GM19239 (cell line): Measurements from ENCODE around the gene FKBP3.
A peak's percentile ranks its signal among the peaks of the same experiment; 100 is the strongest.
"Not testable (repeated sequence)": the region's sequence is repeated elsewhere in the genome, so short reads cannot be mapped to it uniquely, and the experiment has no call there.

Experiments
- DNase-seq: peaks from one replicate; pipeline ENCODE4 v3.0.0; 2011; ENCODE audit warnings: low spot score; ENCODE audit not compliant: insufficient read length
- FAIRE-seq: peaks from 2 replicates; lab custom pipeline; 2011; peaks lifted over from hg19 to GRCh38; lab: Jason Lieb, UNC

FKBP3 gene

DNA sequence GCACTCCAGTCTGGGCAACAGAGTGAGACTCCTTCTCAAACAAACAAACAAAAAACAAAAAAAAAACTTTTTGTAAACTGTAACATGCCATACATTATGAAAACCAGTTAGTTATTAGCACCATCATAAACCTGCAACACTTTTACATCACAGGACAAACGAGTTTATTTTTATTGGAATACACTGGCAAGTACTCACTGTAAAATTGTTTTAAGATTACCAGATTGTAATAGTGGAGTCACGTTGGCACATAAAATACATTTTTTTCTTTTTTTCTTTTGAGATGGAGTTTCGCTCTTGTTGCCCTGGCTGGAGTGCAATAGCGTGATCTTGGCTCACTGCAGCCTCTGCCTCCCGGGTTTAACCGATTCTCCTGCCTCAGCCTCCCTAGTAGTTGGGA is 15.7 kb downstream of the FKBP3 start:
- DNase-seq (no peak), FAIRE-seq (no peak)

GRCh38 chr14:45114327-45114726 is 20.0 kb downstream of the FKBP3 start:
- FAIRE-seq = no peak

GRCh38 chr14:45112896-45113781 is 21.1 kb downstream of the FKBP3 start:
- no peak for DNase-seq
- no peak for FAIRE-seq

More at GRCh38 chr14:45114327-45114726, 20.0 kb downstream of the FKBP3 start:
- no peak for DNase-seq

DNA sequence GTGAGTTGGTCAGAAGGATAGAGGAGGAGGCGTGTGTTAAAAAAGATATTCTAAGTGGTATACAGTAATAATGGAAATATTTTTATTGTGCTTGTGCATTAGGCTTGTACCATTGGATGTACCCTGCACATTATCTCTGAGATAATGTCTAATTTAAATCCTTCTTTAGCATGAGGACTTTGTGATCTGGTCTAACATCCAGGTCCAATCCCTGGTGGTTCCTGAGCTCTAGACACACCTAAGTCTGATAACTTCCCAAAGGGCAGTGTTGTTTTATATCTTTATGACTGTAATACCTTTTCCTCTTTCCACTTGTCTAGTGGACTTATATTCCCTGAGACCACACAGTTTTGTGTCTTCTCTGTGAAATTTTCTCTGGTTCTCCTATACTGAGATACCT is 29.7 kb downstream of the FKBP3 start:
- DNase-seq = no peak
- no peak for FAIRE-seq

GRCh38 chr14:45103806-45104205 is 30.5 kb downstream of the FKBP3 start:
- FAIRE-seq (no peak), DNase-seq (no peak)

DNA sequence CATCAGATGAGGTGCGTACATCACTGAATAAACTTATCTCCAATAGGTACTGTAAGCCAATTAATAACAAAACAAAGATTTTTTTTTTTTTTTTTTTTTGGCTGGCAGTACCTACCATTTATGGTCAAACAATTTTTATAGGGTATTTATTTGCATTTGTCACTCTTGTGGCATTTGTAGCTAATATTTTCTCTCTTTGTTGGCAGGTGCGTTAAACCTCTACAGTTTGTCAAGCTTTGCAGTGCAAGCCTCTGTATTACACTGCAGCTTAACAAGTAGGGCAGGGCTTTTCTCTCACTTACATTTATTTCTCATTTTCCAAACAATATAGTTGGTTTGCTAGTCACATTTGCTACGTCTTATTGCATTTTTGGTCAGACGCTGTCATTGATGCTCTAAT is 38.1 kb downstream of the FKBP3 start:
- FAIRE-seq (no peak), DNase-seq (no peak)

DNA sequence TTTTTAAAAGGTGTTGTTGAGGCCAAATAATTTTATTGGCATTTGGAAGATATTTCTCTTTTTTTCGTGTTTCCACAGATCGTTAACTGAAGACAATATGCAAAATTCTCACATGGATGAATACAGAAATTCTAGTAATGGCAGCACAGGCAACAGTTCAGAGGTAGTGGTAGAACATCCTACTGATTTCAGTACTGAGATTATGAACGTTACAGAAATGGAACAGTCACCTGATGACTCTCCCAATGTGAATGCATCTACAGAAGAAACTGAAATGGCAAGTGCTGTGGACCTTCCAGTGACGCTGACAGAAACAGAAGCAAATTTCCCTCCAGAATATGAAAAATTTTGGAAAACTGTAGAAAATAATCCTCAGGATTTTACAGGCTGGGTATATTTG is 39.1 kb downstream of the FKBP3 start:
- peak; percentile 42 for FAIRE-seq
- DNase-seq = no peak

GRCh38 chr14:45094275-45094674 is 40.0 kb downstream of the FKBP3 start:
- no peak for FAIRE-seq
- DNase-seq = no peak

- FAIRE-seq (no peak), DNase-seq (no peak)
These were observed 42.6 kb downstream of the FKBP3 start for GRCh38 chr14:45091710-45092109.

- FAIRE-seq (no peak), DNase-seq (no peak)
These were observed 44.5 kb downstream of the FKBP3 start for GRCh38 chr14:45089813-45090212.

DNA sequence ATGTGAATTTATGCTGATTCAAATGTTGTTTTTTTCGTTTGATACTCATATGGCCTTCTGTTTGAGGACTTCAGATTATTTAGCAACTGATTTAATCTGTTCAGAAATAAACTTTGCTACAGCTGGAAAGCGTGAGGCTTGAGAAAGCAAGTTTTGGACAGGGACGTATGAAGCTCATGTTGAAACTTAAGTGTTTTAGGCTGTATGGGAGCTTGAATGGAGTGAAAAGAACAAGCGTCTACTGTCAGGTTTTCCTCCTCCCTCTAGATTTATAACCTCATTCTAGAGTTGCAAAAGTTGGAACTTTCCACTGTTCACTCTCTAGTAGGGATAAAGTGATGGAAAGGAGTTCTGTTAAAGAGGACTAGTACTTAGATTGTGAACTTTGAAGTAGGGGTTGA is 49.3 kb downstream of the FKBP3 start:
- no peak for DNase-seq
- FAIRE-seq = no peak

- DNase-seq (peak; percentile 98), FAIRE-seq (peak; percentile 89)
These were observed 50.1 kb downstream of the FKBP3 start, which contains the start of gene PRPF39 for GRCh38 chr14:45083976-45084722. Gene PRPF39, plus strand, starts transcription at chr14:45084116. Its CDS starts 11,124 bp downstream, at chr14:45095240.

DNA sequence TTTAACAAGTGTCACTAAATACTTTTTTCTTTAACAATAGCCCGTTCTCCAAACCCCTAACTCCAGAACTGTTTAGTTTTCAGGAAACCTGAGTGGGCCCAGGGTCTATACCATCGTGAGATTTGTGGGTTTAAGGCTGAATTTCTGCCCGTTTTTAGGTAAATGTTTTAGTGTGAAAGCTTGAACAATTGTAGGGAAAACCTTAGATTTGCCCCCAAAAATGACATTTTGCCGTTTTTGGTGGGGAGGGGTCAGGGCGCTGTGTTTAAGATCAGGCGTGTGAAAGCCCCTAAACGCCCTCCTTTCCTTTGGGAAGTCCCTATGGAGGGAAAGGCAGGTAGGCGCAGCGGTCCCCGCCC is 50.7 kb downstream of the FKBP3 start:
- DNase-seq (no peak), FAIRE-seq (no peak)

DNA sequence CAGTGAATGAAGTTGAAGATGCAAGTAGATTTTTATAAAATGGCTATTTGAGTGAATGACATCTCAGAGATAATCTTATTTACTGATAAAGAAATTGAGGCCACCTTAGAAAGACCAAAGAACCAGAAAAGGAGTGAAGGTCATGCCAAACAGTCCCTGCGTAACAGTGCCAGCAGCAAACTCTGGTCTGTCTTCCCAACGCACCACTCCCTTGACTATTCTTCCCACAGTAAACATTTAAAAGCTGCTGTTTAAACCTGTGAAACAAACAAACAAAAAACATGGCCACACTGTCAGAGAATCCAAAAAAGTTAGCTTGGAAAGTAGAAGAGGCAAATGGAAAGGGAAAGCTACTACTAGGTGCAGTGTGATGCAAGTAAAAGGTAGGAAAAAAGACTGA is 51.9 kb downstream of the FKBP3 start:
- FAIRE-seq (no peak), DNase-seq (no peak)

DNA sequence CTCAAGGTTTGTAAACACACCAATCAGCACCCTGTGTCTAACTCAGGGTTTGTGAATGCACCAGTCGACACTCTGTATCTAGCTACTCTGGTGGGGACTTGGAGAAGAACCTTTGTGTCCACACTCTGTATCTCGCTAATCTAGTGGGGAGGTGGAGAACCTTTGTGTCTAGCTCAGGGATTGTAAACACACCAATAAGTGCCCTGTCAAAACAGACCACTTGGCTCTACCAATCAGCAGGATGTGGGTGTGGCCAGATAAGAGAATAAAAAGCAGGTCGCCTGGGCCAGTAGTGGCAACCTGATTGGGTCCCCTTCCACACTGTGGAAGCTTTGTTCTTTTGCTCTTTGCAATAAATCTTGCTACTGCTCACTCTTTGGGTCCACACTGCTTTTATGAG is 53.2 kb downstream of the FKBP3 start:
- not testable (repeated sequence) for DNase-seq, FAIRE-seq

GRCh38 chr14:45080416-45080968 is 53.8 kb downstream of the FKBP3 start:
- FAIRE-seq, DNase-seq: not testable (repeated sequence)

- FAIRE-seq = no peak
- DNase-seq = no peak
These were observed 56.0 kb downstream of the FKBP3 start for GRCh38 chr14:45078323-45078722.

DNA sequence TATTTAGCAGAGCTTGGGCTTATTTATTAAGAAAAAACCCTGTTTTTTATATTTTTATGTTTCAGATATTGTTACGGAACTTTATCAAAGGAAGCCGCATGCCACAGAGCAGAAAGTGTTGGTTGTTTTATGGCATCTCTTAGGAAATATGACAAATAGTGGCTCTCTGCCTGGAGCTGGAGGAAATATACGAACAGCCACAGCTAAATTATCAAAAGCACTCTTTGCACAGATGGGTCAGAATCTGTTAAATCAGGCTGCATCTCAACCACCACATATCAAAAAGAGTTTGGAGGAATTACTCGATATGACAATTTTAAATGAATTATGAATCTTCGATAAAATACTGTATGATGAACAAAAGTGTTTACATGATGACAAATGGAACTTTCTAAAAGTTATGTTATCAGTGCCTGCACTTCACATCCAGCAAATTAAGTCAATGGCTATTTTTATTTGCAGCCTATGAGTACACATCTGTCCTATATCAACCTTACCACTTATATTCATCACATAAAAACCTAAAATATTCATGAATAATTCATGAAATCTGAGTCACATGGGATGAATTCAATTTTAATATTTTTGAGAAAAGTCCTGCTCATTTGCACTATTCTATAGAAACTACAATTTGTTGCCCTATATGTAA is 60.9 kb downstream of the FKBP3 start:
- no peak for FAIRE-seq

DNA sequence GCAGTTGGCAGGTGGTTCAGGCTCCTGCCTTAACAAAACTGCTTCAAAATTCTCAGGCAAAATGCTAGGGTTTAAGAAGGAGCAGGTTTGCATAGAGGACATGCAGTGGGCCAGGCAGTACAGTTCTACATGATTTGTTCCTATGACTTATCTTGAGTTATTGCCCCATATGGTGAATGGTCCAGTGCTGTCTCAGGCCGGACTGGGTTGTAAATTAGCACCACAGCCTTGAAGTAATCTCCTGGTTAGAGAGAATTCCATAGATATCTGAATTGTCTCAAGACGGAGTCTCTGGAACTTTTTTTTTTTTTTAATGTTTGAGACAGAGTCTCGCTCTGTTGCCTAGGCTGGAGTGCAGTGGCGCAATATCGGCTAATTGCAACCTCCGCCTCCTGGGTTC is 62.2 kb downstream of the FKBP3 start:
- FAIRE-seq (no peak), DNase-seq (no peak)

More for the DNA sequence above, 60.9 kb downstream of the FKBP3 start:
- no peak for DNase-seq

DNA sequence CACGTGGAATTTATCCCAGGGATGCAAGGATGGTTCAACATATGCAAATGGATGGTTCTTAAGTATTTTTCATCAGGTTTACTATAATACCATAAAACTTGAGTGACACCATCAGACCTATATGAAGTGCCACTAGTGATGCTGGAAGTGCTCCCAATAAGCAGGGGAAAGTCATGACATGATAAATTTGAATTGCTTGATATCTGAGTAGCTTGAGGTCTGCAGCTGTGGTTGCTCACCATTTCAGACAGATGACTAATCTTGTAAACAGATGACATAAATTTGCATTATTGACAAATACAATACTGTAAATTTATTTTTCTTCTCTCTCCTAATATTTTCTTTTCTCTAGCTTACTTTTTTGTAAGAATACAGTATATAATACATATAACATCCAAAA is 64.1 kb downstream of the FKBP3 start:
- no peak for FAIRE-seq
- no peak for DNase-seq
